Activated CD4-positive, alpha-beta T cell treated with anti-CD3 and anti-CD28 coated beads for 48 hours (primary cell): ENCODE results near the gene CNN2.

Source experiments
- DNase-seq: peaks from one replicate; pipeline ENCODE4 v3.0.0-alpha.2; 2020

CNN2 gene

DNA sequence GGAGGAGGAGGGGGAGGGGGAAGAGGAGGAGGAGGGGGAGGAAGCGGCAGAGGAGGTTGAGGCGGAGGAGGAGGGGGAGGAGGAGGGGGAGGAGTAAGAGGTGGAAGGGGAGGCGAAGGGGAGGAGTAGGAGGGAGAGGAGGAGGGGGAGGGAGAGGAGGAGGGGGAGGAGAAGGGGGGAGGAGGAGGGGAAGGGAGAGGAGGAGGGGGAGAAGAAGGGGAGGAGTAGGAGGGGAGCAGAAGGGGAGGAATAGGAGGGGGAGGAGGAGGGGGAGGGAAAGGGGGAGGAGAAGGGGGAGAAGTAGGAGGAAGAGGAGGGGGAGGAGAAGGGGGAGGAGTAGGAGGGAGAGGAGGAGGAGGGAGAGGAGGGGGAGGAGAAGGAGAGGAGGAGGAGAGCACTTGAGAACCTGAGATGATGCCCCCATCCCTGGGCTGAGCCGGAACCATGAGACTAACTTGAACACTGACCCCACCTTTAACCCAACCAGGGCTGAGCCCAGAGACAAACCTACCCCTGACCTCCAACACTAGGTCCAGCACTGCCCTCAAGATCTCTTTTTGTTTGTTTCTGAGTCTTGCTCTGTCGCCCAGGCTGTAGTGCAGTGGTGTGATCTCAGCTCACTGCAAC is 26.1 kb downstream of the CNN2 start:
- DNase-seq: no peak

GRCh38 chr19:1053176-1054101 is 27.0 kb downstream of the CNN2 start:
- no peak for DNase-seq

- no peak for DNase-seq
These were observed 28.0 kb downstream of the CNN2 start for GRCh38 chr19:1054102-1055027.

- DNase-seq: no peak
These were observed 28.6 kb downstream of the CNN2 start for GRCh38 chr19:1055028-1055425.

DNA sequence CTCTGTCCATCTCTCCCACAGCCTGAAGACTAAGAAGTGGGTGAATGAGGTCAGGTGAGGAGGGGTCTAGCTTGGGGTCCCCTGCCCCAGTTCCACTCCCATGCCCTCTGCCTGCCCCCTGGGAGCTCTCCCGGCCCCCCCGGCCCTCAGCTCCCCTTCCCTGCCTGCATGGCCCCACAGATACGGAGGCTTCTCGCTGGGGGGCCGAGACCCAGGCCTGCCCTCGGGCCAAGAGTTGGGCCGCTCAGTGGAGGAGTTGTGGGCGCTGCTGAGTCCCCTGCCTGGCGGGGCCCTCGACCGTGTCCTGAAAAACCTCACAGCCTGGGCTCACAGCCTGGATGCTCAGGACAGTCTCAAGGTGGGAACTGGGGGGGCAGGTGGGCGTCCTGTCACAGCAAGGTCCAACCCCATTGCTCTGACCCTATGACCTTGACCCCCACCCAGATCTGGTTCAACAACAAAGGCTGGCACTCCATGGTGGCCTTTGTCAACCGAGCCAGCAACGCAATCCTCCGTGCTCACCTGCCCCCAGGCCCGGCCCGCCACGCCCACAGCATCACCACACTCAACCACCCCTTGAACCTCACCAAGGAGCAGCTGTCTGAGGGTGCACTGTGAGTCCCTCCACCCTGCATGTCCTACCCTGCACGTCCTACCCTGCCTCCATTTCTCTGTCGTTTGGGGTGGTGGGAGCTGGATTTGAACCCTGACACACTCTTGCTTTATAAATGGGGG is 29.6 kb downstream of the CNN2 start:
- DNase-seq: no peak

- peak; percentile 42 for DNase-seq
These were observed 30.9 kb downstream of the CNN2 start for GRCh38 chr19:1057176-1057855.

- DNase-seq: no peak
These were observed 31.7 kb downstream of the CNN2 start for GRCh38 chr19:1058112-1058511.

GRCh38 chr19:1060689-1061088 is 34.3 kb downstream of the CNN2 start:
- no peak for DNase-seq

- no peak for DNase-seq
These were observed 35.6 kb downstream of the CNN2 start for GRCh38 chr19:1061987-1062386.

DNA sequence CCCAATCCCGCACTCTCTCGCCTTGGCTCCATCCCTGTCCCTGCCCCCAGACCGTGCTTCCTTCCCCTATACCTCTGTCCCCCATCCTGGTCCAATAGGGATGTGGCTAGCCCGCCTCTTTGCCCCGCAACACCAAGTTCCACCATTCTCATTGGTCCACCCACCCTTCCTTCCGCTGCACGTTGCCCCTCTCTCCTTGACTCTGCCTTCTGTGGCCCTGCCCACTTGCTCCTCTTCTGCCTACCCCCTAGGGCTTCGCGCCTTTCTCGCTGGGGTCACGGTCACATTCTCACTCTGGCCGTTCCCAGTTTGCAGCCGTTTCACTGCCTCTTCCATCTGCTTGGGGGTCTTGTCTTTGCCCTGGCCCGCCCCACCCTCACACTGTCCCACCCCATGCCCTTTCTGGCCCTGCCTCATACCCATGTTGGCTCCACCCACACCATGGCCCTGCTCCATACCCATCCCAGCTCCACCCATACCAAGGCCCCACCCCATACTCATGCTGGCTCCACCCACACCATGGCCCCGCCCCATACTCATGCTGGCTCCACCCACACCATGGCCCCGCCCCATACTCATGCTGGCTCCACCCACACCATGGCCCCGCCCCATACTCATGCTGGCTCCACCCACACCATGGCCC is 36.1 kb downstream of the CNN2 start:
- DNase-seq: no peak

- DNase-seq: peak; percentile 88
These were observed 36.9 kb downstream of the CNN2 start for GRCh38 chr19:1063030-1063908.

GRCh38 chr19:1063909-1064660 is 37.7 kb downstream of the CNN2 start:
- peak; percentile 33 for DNase-seq

DNA sequence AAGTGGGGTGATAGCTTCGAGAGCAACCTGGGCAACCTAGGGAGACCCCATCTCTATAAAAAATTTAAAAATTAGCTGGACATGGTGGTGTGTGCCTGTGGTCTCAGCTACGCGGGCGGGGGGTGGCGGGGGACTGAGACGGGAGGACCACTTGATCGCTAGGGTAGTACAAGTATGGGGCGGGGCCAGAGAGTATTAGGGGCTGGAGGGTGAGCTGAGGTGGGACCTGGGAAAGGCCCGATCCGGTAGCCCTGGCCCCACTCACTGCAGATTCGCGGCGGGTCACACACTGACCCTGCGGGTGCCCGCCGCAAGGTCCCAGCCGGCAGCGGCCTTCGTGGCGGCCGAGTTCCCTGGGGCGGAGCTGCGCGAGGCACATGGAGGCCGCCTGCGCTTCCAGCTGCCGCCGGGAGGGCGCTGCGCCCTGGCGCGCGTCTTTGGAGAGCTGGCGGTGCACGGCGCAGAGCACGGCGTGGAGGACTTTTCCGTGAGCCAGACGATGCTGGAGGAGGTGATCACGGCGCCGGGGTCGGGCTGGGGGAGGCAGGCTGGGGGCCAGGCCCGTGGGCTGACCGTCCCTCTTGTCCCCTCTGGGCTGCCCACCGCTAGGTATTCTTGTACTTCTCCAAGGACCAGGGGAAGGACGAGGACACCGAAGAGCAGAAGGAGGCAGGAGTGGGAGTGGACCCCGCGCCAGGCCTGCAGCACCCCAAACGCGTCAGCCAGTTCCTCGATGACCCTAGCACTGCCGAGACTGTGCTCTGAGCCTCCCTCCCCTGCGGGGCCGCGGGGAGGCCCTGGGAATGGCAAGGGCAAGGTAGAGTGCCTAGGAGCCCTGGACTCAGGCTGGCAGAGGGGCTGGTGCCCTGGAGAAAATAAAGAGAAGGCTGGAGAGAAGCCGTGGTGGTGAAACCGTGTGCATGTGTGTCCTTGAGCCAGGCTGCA is 38.5 kb downstream of the CNN2 start:
- peak; percentile 83 for DNase-seq

DNA sequence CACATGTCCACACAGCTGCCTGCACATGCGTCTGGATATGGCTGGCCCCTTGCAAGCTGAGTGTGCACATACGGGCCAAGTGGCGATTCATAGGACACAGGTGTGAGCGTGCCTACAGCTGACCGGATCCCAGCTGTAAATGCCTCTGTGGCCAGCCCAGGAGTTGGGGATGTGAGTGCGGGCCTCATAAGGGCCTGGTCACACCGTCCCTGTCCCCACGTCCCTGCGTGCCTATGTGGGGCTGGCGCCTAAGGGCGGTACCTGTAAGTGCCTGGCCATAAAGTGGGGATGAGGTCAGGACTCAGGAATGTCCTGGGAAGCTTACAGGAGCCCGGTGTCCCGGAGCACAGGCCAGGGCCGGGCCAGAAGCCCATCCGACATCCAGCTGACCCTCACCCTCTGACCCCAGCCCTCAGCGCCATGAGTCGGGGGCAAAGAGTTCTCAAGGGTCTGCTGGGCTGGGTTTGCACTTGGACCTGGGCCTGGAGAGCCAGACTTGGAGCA is 39.2 kb downstream of the CNN2 start:
- no peak for DNase-seq

GRCh38 chr19:1066251-1066747 is 39.9 kb downstream of the CNN2 start:
- DNase-seq: no peak

DNA sequence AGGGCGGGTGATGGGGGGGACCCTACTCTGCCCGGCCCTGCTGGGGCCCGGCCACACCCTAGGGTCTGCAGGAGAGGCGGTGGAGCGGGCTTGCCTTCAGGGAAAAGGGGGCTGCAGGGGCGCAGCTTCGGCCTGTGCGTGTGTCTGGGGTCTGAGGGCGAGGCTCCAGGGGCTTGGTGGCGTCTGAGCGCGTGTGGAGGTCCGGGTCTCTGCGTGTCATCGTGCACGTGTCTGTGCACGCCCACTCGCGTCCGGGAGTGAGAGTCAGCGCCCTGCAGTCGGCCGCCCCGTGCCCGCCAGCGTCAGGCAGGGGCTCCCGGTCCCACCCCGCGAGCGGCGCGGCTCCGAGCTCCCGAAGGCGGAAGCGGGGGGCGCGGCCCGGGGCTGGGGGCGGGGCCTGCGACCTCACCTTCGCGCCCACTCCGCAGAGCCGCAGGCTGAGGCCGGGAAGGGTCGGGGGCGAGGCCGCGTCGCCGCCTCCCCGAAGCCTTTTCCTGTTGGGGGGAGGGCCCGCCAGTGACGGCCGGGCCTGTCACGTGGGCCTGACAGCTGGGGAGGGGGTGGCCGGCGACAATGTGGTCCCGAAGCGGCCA is 40.4 kb downstream of the CNN2 start, which contains the start of gene ARHGAP45:
TSS of gene ARHGAP45 (plus strand) at position 420 of the 593 bp plus-strand sequence. CDS start 239 bp downstream, outside the sequence.
- DNase-seq: peak; percentile 86

- no peak for DNase-seq
These were observed 41.0 kb downstream of the CNN2 start for GRCh38 chr19:1067341-1067957.
